IPS-18a (cell line): ENCODE measurements around the gene KBTBD7.

Experiments used
- H3K27ac ChIP-seq: one replicate; pipeline ENCODE4 v1.5.1; 2013; ENCODE audit warnings: low read length
- H3K27me3 ChIP-seq: one replicate; pipeline ENCODE4 v1.6.1; 2013; ENCODE audit warnings: mild to moderate bottlenecking, low read length; ENCODE audit not compliant: control insufficient read depth, insufficient read depth
- H3K36me3 ChIP-seq: one replicate; pipeline ENCODE4 v1.6.1; 2013; ENCODE audit warnings: low read depth, low read length; ENCODE audit not compliant: control insufficient read depth
- H3K4me1 ChIP-seq: one replicate; pipeline ENCODE4 v1.6.1; 2013; ENCODE audit warnings: low read depth, low read length; ENCODE audit not compliant: control insufficient read depth
- H3K4me3 ChIP-seq: one replicate; pipeline ENCODE4 v1.5.1; 2013; ENCODE audit warnings: low read length
- H3K9ac ChIP-seq: one replicate; pipeline ENCODE4 v1.6.1; 2013; ENCODE audit warnings: mild to moderate bottlenecking, low read length, moderate library complexity
- H3K9me3 ChIP-seq: one replicate; pipeline ENCODE4 v1.6.1; 2013; ENCODE audit warnings: low read depth, low read length; ENCODE audit not compliant: control insufficient read depth

Gene KBTBD7

GRCh38 chr13:41154042-41154441 is 40.3 kb downstream of the KBTBD7 start:
- H3K9me3 ChIP-seq: peaks cover 13% of the 10 kb centered on the region
- H3K4me1 ChIP-seq: peaks cover 11% of the 10 kb centered on the region
- no peaks in the 10 kb centered on the region for H3K36me3 ChIP-seq
- no peak overlapping the region for H3K27ac ChIP-seq
- no peak overlapping the region for H3K4me3 ChIP-seq
- no peaks in the 10 kb centered on the region for H3K27me3 ChIP-seq
- no peak overlapping the region for H3K9ac ChIP-seq

GRCh38 chr13:41152005-41152404 is 42.4 kb downstream of the KBTBD7 start:
- Histone ChIP-seq H3K9ac (no peak overlapping the region), H3K4me1 (peaks cover 5% of the 10 kb centered on the region), H3K27ac (no peak overlapping the region), H3K27me3 (no peaks in the 10 kb centered on the region), H3K4me3 (no peak overlapping the region), H3K36me3 (no peaks in the 10 kb centered on the region), H3K9me3 (peaks cover 29% of the 10 kb centered on the region)

DNA sequence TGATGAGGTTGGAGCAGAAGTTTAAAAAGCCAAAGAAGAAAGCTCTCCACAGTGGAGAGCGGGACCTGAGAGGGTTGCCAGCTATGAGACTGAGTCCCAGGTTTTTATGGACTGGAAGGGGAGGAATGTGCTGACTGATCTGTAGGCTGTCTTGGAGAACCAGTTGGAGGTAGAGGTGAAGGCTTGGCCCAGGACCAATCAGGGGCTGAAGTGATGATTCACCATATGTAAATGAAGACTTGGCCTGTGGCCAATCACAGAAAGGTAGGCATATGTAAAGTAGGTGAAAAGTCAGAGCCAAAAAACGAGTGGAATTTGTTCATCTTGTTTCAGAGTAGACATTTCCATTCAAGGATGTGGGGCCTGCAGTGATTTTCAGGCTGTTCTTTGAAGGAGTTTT is 44.3 kb downstream of the KBTBD7 start:
- Histone ChIP-seq H3K9ac (no peak overlapping the region), H3K4me1 (no peaks in the 10 kb centered on the region), H3K27ac (no peak overlapping the region), H3K27me3 (no peaks in the 10 kb centered on the region), H3K9me3 (peaks cover 32% of the 10 kb centered on the region), H3K4me3 (no peak overlapping the region), H3K36me3 (no peaks in the 10 kb centered on the region)

DNA sequence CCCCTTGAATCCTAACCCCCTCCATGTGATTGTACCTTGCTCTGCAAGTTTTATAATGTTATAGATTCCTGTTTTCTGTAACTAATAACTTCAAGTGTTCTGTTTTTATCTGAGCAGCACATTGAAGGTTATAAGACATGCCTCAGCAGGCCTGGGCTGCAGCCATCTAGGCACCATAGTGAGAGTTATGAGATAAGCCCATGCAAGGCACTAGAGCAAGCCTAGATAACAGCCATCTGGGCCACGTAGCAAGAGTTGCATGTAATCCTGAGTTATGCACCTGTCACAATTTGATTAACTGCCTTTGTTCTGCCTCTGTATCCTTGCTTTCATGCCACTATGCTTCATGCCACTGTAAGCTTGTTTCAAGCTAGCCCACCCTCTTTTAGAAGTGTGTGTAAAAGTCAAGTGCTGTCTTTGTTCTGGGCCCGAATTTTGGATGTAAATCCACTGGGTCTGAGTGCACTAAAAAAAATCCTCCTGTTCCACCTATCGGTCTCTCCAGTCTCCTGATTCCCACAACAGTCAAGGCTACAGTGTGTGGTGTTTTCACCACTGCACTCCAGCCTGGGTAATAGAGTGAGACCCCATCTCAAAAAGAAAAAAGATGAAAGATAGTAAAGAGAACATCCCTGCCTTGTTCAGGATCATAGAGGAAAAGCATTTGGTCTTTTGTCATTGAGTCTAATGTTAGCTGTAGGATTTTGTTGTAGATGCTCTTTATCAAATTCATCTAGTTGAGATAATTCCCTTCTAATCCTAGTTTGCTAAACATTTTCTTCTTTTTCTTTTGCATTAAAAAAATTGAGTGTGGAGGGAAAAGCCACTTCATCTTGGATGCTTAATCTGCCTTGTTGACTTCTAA is 45.7 kb downstream of the KBTBD7 start:
- Histone ChIP-seq H3K4me3 (no peak overlapping the region), H3K9me3 (peaks cover 32% of the 10 kb centered on the region), H3K4me1 (no peaks in the 10 kb centered on the region), H3K27me3 (no peaks in the 10 kb centered on the region), H3K36me3 (no peaks in the 10 kb centered on the region), H3K27ac (no peak overlapping the region), H3K9ac (no peak overlapping the region)

GRCh38 chr13:41145136-41145908 is 49.0 kb downstream of the KBTBD7 start:
- peaks cover 32% of the 10 kb centered on the region for H3K9me3 ChIP-seq
- H3K9ac ChIP-seq: no peak overlapping the region
- H3K27me3 ChIP-seq: no peaks in the 10 kb centered on the region
- H3K36me3 ChIP-seq: no peaks in the 10 kb centered on the region
- no peak overlapping the region for H3K4me3 ChIP-seq
- H3K27ac ChIP-seq: no peak overlapping the region
- H3K4me1 ChIP-seq: no peaks in the 10 kb centered on the region

- peaks cover 24% of the 10 kb centered on the region for H3K9me3 ChIP-seq
- no peaks in the 10 kb centered on the region for H3K27me3 ChIP-seq
- H3K4me3 ChIP-seq: no peak overlapping the region
- H3K27ac ChIP-seq: no peak overlapping the region
- H3K9ac ChIP-seq: no peak overlapping the region
- H3K4me1 ChIP-seq: no peaks in the 10 kb centered on the region
- H3K36me3 ChIP-seq: no peaks in the 10 kb centered on the region
Observed at GRCh38 chr13:41144576-41144975, 49.8 kb downstream of the KBTBD7 start.
